Measurements from ENCODE around the gene ABCB9.

GRCh38 chr12:122943196-122943595, 23.1 kb downstream of the ABCB9 start:
- TF ChIP-seq CTCF (IDR thresholded peaks at IDR 0.05) (no peak), POLR2AphosphoS5 (IDR thresholded peaks at IDR 0.05; ENCODE audit: insufficient read depth in 1 of 2, low read depth in 1 of 2) (no peak), POLR2A (IDR thresholded peaks at IDR 0.05) (no peak)
